Measurements from ENCODE around the gene RYR2. TPM values are rescaled to one million over a fixed set of nuclear protein-coding genes. Genes with fewer than 3 reads are reported as not detected.
"Not testable (repeated sequence)": the region's sequence is repeated elsewhere in the genome, so short reads cannot be mapped to it uniquely, and the experiment has no call there.

RYR2 gene
- total and polyA plus RNA-seq, 2 donors (not counting 1 experiment from before 2014, with no cell fraction given), result not detected

- H3K4me1 Mint-ChIP-seq, result no peaks in the 10 kb centered on the region
- H3K27ac ChIP-seq (ENCODE audit: low read length in 2 of 2), result no peak overlapping the region
- H3K27me3 Mint-ChIP-seq, result no peaks in the 10 kb centered on the region
- no peak overlapping the region for H3K4me3 ChIP-seq (ENCODE audit: control extremely low read depth in 1 of 5, extremely low read depth in 1 of 5, insufficient read depth in 1 of 5, low read depth in 2 of 5, low read length in 4 of 5)
- DNase-seq (no peak), ATAC-seq (ENCODE audit: low read depth) (no peak)
- intact Hi-C loops (cut with micrococcal nuclease), result no loop called here
- H3K9me3 Mint-ChIP-seq (ENCODE audit: insufficient read depth), result no peaks in the 10 kb centered on the region
- H3K4me3 Mint-ChIP-seq, result no peak overlapping the region
- H4K20me1 ChIP-seq (ENCODE audit: control insufficient read depth, insufficient read depth, low read length, poor library complexity, severe bottlenecking), result no peaks in the 10 kb centered on the region
- no peak overlapping the region for H3K27ac Mint-ChIP-seq
- no peaks in the 10 kb centered on the region for H3K36me3 ChIP-seq (replicated peaks in 1 of 2; ENCODE audit: control extremely low read depth in 1 of 2, control insufficient read depth in 1 of 2, extremely low read depth in 1 of 2, insufficient read depth in 2 of 2, low read length in 1 of 2)
- H3K79me2 ChIP-seq (ENCODE audit: control insufficient read depth, insufficient read depth, low read length), result no peaks in the 10 kb centered on the region
- H3K27me3 ChIP-seq (replicated peaks in 1 of 4; ENCODE audit: control extremely low read depth in 1 of 4, control insufficient read depth in 3 of 4, insufficient read depth in 4 of 4, low read length in 3 of 4), result no peaks in the 10 kb centered on the region
- H2AFZ ChIP-seq (ENCODE audit: insufficient read depth, low read depth, low read length, poor library complexity, severe bottlenecking), result no peak overlapping the region
- WGBS (ENCODE audit: insufficient coverage), result 82% methylated on average over 2 of the region's 2 CpGs
- H3K9ac ChIP-seq (ENCODE audit: low read length), result no peak overlapping the region
- ChIA-PET CTCF (no interaction called here), POLR2A (no interaction called here)
- no peaks in the 10 kb centered on the region for H3K9me3 ChIP-seq (ENCODE audit: control extremely low read depth in 1 of 3, control insufficient read depth in 2 of 3, insufficient read depth in 1 of 3, low read length in 2 of 3)
- H3K4me1 ChIP-seq (ENCODE audit: control insufficient read depth in 2 of 2, insufficient read depth in 2 of 2, low read length in 2 of 2), result no peaks in the 10 kb centered on the region
- no peak for TF ChIP-seq EZH2 (IDR thresholded peaks at IDR 0.05; ENCODE audit: borderline replicate concordance, insufficient read depth, low read depth, low read length, poor library complexity, severe bottlenecking)
- TF ChIP-seq, protein P1, sequence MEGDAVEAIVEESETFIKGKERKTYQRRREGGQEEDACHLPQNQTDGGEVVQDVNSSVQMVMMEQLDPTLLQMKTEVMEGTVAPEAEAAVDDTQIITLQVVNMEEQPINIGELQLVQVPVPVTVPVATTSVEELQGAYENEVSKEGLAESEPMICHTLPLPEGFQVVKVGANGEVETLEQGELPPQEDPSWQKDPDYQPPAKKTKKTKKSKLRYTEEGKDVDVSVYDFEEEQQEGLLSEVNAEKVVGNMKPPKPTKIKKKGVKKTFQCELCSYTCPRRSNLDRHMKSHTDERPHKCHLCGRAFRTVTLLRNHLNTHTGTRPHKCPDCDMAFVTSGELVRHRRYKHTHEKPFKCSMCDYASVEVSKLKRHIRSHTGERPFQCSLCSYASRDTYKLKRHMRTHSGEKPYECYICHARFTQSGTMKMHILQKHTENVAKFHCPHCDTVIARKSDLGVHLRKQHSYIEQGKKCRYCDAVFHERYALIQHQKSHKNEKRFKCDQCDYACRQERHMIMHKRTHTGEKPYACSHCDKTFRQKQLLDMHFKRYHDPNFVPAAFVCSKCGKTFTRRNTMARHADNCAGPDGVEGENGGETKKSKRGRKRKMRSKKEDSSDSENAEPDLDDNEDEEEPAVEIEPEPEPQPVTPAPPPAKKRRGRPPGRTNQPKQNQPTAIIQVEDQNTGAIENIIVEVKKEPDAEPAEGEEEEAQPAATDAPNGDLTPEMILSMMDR (IDR thresholded peaks at IDR 0.05), result no peak
- H3K4me2 ChIP-seq (replicated peaks; ENCODE audit: low read depth, low read length, poor library complexity, severe bottlenecking), result no peak overlapping the region
Observed at GRCh38 chr1:237367758-237368157, 325.8 kb downstream of the RYR2 start.

DNA sequence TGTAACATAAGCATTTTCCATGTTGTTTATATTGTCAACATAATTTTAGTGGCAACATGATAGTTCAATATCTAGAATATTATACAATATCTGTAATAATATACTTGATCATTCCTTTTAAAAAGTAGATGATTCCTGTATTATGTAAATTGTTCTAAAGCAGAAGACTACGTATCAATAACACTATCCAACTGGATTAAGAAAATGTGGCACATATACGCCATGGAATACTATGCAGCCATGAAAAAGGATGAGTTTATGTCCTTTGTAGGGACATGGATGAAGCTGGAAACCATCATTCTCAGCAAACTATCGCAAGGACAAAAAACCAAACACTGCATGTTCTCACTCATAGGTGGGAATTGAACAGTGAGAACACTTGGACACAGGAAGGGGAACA lies 329.5 kb downstream of the RYR2 start:
- H3K4me3 ChIP-seq (ENCODE audit: control extremely low read depth in 1 of 5, extremely low read depth in 1 of 5, insufficient read depth in 1 of 5, low read depth in 2 of 5, low read length in 4 of 5); H3K4me1 ChIP-seq (ENCODE audit: control insufficient read depth in 2 of 2, insufficient read depth in 2 of 2, low read length in 2 of 2); H3K4me2 ChIP-seq (replicated peaks; ENCODE audit: low read depth, low read length, poor library complexity, severe bottlenecking); POLR2A ChIA-PET; H3K36me3 ChIP-seq (replicated peaks in 1 of 2; ENCODE audit: control extremely low read depth in 1 of 2, control insufficient read depth in 1 of 2, extremely low read depth in 1 of 2, insufficient read depth in 2 of 2, low read length in 1 of 2); H3K27me3 ChIP-seq (replicated peaks in 1 of 4; ENCODE audit: control extremely low read depth in 1 of 4, control insufficient read depth in 3 of 4, insufficient read depth in 4 of 4, low read length in 3 of 4); H3K4me1 Mint-ChIP-seq; H3K27ac ChIP-seq (ENCODE audit: low read length in 2 of 2); H3K4me3 Mint-ChIP-seq; H2AFZ ChIP-seq (ENCODE audit: insufficient read depth, low read depth, low read length, poor library complexity, severe bottlenecking); H3K9me3 Mint-ChIP-seq (ENCODE audit: insufficient read depth); ATAC-seq (ENCODE audit: low read depth); DNase-seq; H3K27ac Mint-ChIP-seq; H4K20me1 ChIP-seq (ENCODE audit: control insufficient read depth, insufficient read depth, low read length, poor library complexity, severe bottlenecking); H3K9me3 ChIP-seq (ENCODE audit: control extremely low read depth in 1 of 3, control insufficient read depth in 2 of 3, insufficient read depth in 1 of 3, low read length in 2 of 3); H3K79me2 ChIP-seq (ENCODE audit: control insufficient read depth, insufficient read depth, low read length); H3K27me3 Mint-ChIP-seq; H3K9ac ChIP-seq (ENCODE audit: low read length); intact Hi-C loops (cut with micrococcal nuclease): not testable (repeated sequence)
- CTCF ChIA-PET, result interaction anchor here (2.1 kb wide), 1 partner anchor 15 kb away, joined by 5 read pairs; no protein-coding TSS in a partner anchor
- WGBS (ENCODE audit: insufficient coverage), result no CpG with 5 or more reads among the region's 3 CpGs
